ENCODE data around the gene CAMSAP1.

Gene CAMSAP1

GRCh38 chr9:135880438-135880837 is 26.9 kb downstream of the CAMSAP1 start:
- no peak for ATAC-seq
- TF ChIP-seq TCF4 (CRISPR knock-in tag; IDR thresholded peaks at IDR 0.05; ENCODE audit: borderline replicate concordance): no peak
- TF ChIP-seq CREB5 (CRISPR knock-in tag; IDR thresholded peaks at IDR 0.05; ENCODE audit: low read depth): no peak
- TF ChIP-seq ZC3H10 (CRISPR knock-in tag; IDR thresholded peaks at IDR 0.05): no peak
- no peak for TF ChIP-seq POU6F1 (CRISPR knock-in tag; IDR thresholded peaks at IDR 0.05; ENCODE audit: borderline replicate concordance, low read depth)
- no peak for TF ChIP-seq ZFP30 (CRISPR knock-in tag; IDR thresholded peaks at IDR 0.05)
- no peak for TF ChIP-seq GLIS3 (CRISPR knock-in tag; IDR thresholded peaks at IDR 0.05)
- TF ChIP-seq ZNF70 (CRISPR knock-in tag; IDR thresholded peaks at IDR 0.05): no peak
- no peak for TF ChIP-seq ARNTL (CRISPR knock-in tag; IDR thresholded peaks at IDR 0.05; ENCODE audit: borderline replicate concordance, low read depth)
- no peak for TF ChIP-seq SNAI2 (CRISPR knock-in tag; IDR thresholded peaks at IDR 0.05)
- no peak for TF ChIP-seq ZFP3 (CRISPR knock-in tag; IDR thresholded peaks at IDR 0.05)
- TF ChIP-seq ZNF565 (CRISPR knock-in tag; conservative IDR thresholded peaks at IDR 0.05; ENCODE audit: low read depth): no peak
- TF ChIP-seq RARB (CRISPR knock-in tag; IDR thresholded peaks at IDR 0.05): no peak
- TF ChIP-seq ISL1 (CRISPR knock-in tag; IDR thresholded peaks at IDR 0.05): no peak
- no peak for TF ChIP-seq ESRRG (CRISPR knock-in tag; IDR thresholded peaks at IDR 0.05)
- no peak for TF ChIP-seq PATZ1 (CRISPR knock-in tag; IDR thresholded peaks at IDR 0.05; ENCODE audit: borderline replicate concordance)
- TF ChIP-seq OSR1 (CRISPR knock-in tag; IDR thresholded peaks at IDR 0.05): no peak

- ATAC-seq: no peak
- no peak for TF ChIP-seq TSHZ2 (CRISPR knock-in tag; IDR thresholded peaks at IDR 0.05)
- TF ChIP-seq ARNTL (CRISPR knock-in tag; IDR thresholded peaks at IDR 0.05; ENCODE audit: borderline replicate concordance, low read depth): no peak
- no peak for TF ChIP-seq PATZ1 (CRISPR knock-in tag; IDR thresholded peaks at IDR 0.05; ENCODE audit: borderline replicate concordance)
- no peak for TF ChIP-seq ISL1 (CRISPR knock-in tag; IDR thresholded peaks at IDR 0.05)
- TF ChIP-seq ZNF565 (CRISPR knock-in tag; conservative IDR thresholded peaks at IDR 0.05; ENCODE audit: low read depth): no peak
- TF ChIP-seq ZNF8 (CRISPR knock-in tag; IDR thresholded peaks at IDR 0.05): no peak
- TF ChIP-seq PPARA (CRISPR knock-in tag; IDR thresholded peaks at IDR 0.05; ENCODE audit: borderline replicate concordance): no peak
These were observed 27.7 kb downstream of the CAMSAP1 start for GRCh38 chr9:135879619-135880018.

GRCh38 chr9:135879237-135879601 is 28.1 kb downstream of the CAMSAP1 start:
- ATAC-seq: no peak
- TF ChIP-seq CREB5 (CRISPR knock-in tag; IDR thresholded peaks at IDR 0.05; ENCODE audit: low read depth): no peak
- TF ChIP-seq TOX (CRISPR knock-in tag; IDR thresholded peaks at IDR 0.05; ENCODE audit: borderline replicate concordance): no peak
- TF ChIP-seq RARB (CRISPR knock-in tag; IDR thresholded peaks at IDR 0.05): no peak
- TF ChIP-seq CSRNP3 (CRISPR knock-in tag; IDR thresholded peaks at IDR 0.05): no peak
- no peak for TF ChIP-seq ISL1 (CRISPR knock-in tag; IDR thresholded peaks at IDR 0.05)
- TF ChIP-seq CSDC2 (CRISPR knock-in tag; IDR thresholded peaks at IDR 0.05): no peak
- no peak for TF ChIP-seq SNAI2 (CRISPR knock-in tag; IDR thresholded peaks at IDR 0.05)
- no peak for TF ChIP-seq ZNF70 (CRISPR knock-in tag; IDR thresholded peaks at IDR 0.05)
- no peak for TF ChIP-seq ZNF8 (CRISPR knock-in tag; IDR thresholded peaks at IDR 0.05)
- no peak for TF ChIP-seq ZFP3 (CRISPR knock-in tag; IDR thresholded peaks at IDR 0.05)
- no peak for TF ChIP-seq ESRRG (CRISPR knock-in tag; IDR thresholded peaks at IDR 0.05)
- TF ChIP-seq ARNTL (CRISPR knock-in tag; IDR thresholded peaks at IDR 0.05; ENCODE audit: borderline replicate concordance, low read depth): no peak
- TF ChIP-seq POU6F1 (CRISPR knock-in tag; IDR thresholded peaks at IDR 0.05; ENCODE audit: borderline replicate concordance, low read depth): no peak
- TF ChIP-seq ZFP30 (CRISPR knock-in tag; IDR thresholded peaks at IDR 0.05): no peak

All from SK-N-SH treated with all-trans-retinoic acid at 6 μM for 48 hours (cell line).